HEK293T (cell line): ENCODE measurements around the gene NECTIN4.

Experiments used
- CTCF ChIA-PET: fragments of 350-600 bp; formaldehyde crosslinking; extraction: SDS; loops from one replicate; lab custom pipeline; 2021; ENCODE audit warnings: antibody characterized with exemption, inconsistent platforms; lab: Yijun Ruan, JAX
- POLR2A ChIA-PET: fragments of 350-600 bp; formaldehyde crosslinking; extraction: SDS; loops from one replicate; lab custom pipeline; 2020; ENCODE audit warnings: antibody characterized with exemption, inconsistent platforms; lab: Yijun Ruan, JAX
- DNase-seq: peaks from one replicate; pipeline ENCODE4 v3.0.0; 2012; ENCODE audit warnings: mixed read lengths; ENCODE audit errors: extremely low spot score
- ARNT ChIP-seq: fragments of 450-650 bp; IDR thresholded peaks from 2 replicates; pipeline ENCODE4 v1.6.1; 2017; ENCODE audit warnings: mild to moderate bottlenecking
- BHLHE40 ChIP-seq: fragments of 450-650 bp; IDR thresholded peaks from 2 replicates; pipeline ENCODE4 v1.6.1; 2016; ENCODE audit warnings: mild to moderate bottlenecking, moderate library complexity, borderline replicate concordance
- CTBP1 ChIP-seq: fragments of 450-650 bp; IDR thresholded peaks from 2 replicates; pipeline ENCODE4 v1.6.1; 2016; ENCODE audit warnings: borderline replicate concordance
- ELF4 ChIP-seq: fragments of 450-650 bp; IDR thresholded peaks from 2 replicates; pipeline ENCODE4 v1.6.1; 2017; ENCODE audit warnings: antibody characterized with exemption
- FOXA1 ChIP-seq: fragments of 450-650 bp; IDR thresholded peaks from 2 replicates; pipeline ENCODE4 v1.6.1; 2016; ENCODE audit warnings: mild to moderate bottlenecking
- FOXK2 ChIP-seq: fragments of 450-650 bp; IDR thresholded peaks from 2 replicates; pipeline ENCODE4 v1.6.1; 2016; ENCODE audit warnings: mild to moderate bottlenecking
- FOXM1 ChIP-seq: fragments of 450-650 bp; IDR thresholded peaks from 2 replicates; pipeline ENCODE4 v1.6.1; 2017; ENCODE audit warnings: mild to moderate bottlenecking, borderline replicate concordance
- HDGF ChIP-seq: fragments of 450-650 bp; IDR thresholded peaks from 2 replicates; pipeline ENCODE4 v1.6.1; 2017; ENCODE audit warnings: antibody characterized with exemption, borderline replicate concordance
- L3MBTL2 ChIP-seq: fragments of 450-650 bp; conservative IDR thresholded peaks from 2 replicates; pipeline ENCODE4 v1.6.1; 2016; ENCODE audit warnings: mild to moderate bottlenecking
- LEF1 ChIP-seq: fragments of 450-650 bp; IDR thresholded peaks from 2 replicates; pipeline ENCODE4 v1.6.1; 2017; ENCODE audit warnings: mild to moderate bottlenecking, borderline replicate concordance
- NFRKB ChIP-seq: fragments of 450-650 bp; IDR thresholded peaks from 2 replicates; pipeline ENCODE4 v1.6.1; 2016; ENCODE audit warnings: mild to moderate bottlenecking, moderate library complexity
- SP1 ChIP-seq: fragments of 450-650 bp; IDR thresholded peaks from 2 replicates; pipeline ENCODE4 v1.6.1; 2017
- SUZ12 ChIP-seq: fragments of 450-650 bp; IDR thresholded peaks from 2 replicates; pipeline ENCODE4 v1.6.1; 2016; ENCODE audit warnings: mild to moderate bottlenecking
- TARDBP ChIP-seq: fragments of 450-650 bp; IDR thresholded peaks from 2 replicates; pipeline ENCODE4 v1.6.1; 2016
- ZNF384 ChIP-seq: fragments of 450-650 bp; IDR thresholded peaks from 2 replicates; pipeline ENCODE4 v1.6.1; 2016
- TF ChIP-seq, protein P1 (sequence below): fragments of 450-650 bp; IDR thresholded peaks from 2 replicates; pipeline ENCODE4 v1.6.1; 2016

NECTIN4 gene

DNA sequence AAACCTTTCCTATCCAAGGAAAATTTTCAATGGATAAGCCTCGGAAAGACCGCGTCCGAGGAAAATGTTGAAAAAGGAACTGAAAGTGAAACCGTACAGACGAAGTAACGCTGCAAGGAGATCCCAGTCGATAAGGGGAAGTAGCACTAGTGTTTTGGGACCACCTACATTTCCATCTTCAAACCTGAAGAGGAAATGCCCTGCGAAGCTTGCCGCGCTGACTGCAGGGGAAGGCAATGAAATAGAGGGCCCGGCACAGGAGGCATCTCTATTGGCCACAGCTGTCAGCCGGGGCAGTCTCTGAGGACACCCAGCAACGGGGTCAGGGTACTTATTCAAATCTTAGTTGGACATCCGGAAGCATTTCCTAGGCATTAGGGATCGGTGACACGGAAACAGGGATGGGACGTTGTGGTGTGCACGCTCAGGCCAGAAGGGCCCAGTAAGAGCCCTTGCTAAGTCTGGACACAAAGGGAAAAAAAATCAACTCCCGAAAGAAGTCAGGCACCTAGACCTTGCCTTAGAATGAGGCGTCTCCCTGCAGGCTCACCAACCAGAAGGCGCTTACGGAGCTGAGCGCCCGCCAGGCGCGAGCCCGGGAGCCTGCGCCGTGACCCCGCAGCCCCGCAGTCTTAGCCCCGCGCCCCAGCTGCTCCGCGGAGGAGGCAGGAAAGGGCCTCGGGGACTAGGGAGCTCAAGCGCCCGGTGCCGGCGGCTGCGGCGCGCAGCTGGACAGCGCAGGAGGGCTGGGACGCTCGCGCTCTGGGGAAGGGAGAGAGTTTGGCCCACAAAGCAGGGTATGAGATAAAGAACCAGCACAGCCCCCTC is 44.2 kb downstream of the NECTIN4 start:
- POLR2A ChIA-PET, result interaction anchor here (0.6 to 3.3 kb wide), 17 partner anchors 9 to 121 kb away, joined by 3 to 32 read pairs (median 4); partner anchors contain the start of genes F11R, NECTIN4, NIT1 and PFDN2

DNA sequence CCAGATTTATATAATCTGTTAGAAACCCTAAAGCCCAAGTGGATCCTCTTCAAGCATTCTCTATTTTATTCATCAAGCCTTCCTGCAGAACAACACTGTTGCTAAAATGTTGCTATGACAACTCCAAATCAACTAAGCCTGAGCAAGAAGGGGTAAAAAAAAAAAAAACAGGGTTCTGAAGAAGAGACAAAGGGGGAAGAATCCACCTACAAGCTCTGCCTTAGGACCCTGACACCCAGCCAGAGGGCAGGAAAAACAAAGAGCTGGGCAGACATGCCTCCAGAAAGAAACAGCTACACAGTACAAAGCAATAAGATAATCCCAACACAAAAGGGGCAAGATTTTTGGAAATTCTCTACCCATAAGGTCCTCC is 44.8 kb downstream of the NECTIN4 start:
- no peak for TF ChIP-seq SUZ12
- TF ChIP-seq TARDBP, result no peak
- no peak for TF ChIP-seq BHLHE40
- no peak for TF ChIP-seq L3MBTL2
- TF ChIP-seq FOXA1, result no peak
- TF ChIP-seq ARNT, result no peak
- no peak for TF ChIP-seq NFRKB
- no peak for TF ChIP-seq LEF1
- TF ChIP-seq SP1, result no peak
- no peak for TF ChIP-seq FOXM1
- TF ChIP-seq FOXK2, result no peak
- TF ChIP-seq CTBP1, result no peak
- no peak for TF ChIP-seq ZNF384
- no peak for TF ChIP-seq HDGF
- DNase-seq, result no peak
- POLR2A ChIA-PET, result interaction anchor here (0.6 to 3.3 kb wide), 6 partner anchors 11 to 89 kb away, joined by 3 to 32 read pairs (median 6); partner anchors contain the start of gene F11R
- CTCF ChIA-PET, result interaction anchor here (0.9 kb wide), 1 partner anchor 24 kb away, joined by 3 read pairs; no protein-coding TSS in a partner anchor

More for the DNA sequence above, 44.2 kb downstream of the NECTIN4 start:
- TF ChIP-seq BHLHE40, result no peak
- no peak for TF ChIP-seq CTBP1
- TF ChIP-seq L3MBTL2, result peak; percentile 65; the same call in 1 of the 2 replicates
- TF ChIP-seq FOXA1, result no peak
- TF ChIP-seq, protein P1, sequence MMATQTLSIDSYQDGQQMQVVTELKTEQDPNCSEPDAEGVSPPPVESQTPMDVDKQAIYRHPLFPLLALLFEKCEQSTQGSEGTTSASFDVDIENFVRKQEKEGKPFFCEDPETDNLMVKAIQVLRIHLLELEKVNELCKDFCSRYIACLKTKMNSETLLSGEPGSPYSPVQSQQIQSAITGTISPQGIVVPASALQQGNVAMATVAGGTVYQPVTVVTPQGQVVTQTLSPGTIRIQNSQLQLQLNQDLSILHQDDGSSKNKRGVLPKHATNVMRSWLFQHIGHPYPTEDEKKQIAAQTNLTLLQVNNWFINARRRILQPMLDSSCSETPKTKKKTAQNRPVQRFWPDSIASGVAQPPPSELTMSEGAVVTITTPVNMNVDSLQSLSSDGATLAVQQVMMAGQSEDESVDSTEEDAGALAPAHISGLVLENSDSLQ, result peak; percentile 62; the same call in 1 of the 2 replicates
- CTCF ChIA-PET, result interaction anchor here (0.9 to 1.2 kb wide), 2 partner anchors 25 to 121 kb away, joined by 3 read pairs; partner anchors contain the start of gene PPOX
- peak; percentile 74 for DNase-seq

DNA sequence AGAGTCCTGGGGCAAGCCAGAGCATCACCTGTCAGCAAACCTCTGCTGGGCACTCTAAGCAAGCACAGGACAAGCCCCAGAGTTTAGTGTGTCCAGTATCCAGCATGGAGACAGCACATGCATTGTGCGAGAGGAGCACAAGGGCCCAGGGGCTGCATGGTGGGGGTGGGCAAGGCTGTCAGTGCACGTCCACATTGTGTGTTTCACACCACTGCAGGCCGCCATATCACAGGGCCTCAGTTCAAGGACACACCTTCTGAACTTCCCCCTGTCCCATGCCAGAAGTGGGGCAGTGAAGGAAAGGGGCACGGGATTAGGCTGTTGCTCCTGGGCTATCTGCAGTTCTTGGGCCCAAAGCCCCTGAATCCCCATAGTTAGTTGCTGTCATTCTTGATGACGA is 49.8 kb downstream of the NECTIN4 start:
- no peak for TF ChIP-seq TARDBP
- DNase-seq, result no peak
- ChIA-PET POLR2A (no interaction called here), CTCF (no interaction called here)

DNA sequence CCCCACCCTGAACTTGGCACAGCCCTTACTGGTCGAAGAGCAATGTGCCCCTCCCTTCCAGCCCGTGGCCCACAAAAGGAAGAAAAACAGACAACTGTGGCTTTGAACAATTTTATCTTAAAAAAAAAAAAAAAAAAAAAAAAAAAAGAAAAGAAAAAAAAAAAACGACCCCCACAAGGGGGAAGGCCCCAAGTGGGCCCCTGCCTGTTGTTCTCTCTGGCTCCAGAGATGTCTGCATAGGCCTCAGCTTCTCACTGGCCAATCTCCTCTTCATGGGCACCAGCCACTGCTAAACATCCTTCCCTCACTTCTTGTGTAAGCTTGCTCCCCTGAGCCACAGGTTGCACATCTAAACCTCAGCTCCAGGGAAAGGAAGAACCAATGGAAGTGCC is 50.2 kb downstream of the NECTIN4 start:
- ChIA-PET POLR2A (no interaction called here), CTCF (no interaction called here)
- TF ChIP-seq FOXK2 (no peak), ELF4 (no peak), LEF1 (no peak), TARDBP (no peak), HDGF (no peak), FOXM1 (no peak)
- no peak for DNase-seq

DNA sequence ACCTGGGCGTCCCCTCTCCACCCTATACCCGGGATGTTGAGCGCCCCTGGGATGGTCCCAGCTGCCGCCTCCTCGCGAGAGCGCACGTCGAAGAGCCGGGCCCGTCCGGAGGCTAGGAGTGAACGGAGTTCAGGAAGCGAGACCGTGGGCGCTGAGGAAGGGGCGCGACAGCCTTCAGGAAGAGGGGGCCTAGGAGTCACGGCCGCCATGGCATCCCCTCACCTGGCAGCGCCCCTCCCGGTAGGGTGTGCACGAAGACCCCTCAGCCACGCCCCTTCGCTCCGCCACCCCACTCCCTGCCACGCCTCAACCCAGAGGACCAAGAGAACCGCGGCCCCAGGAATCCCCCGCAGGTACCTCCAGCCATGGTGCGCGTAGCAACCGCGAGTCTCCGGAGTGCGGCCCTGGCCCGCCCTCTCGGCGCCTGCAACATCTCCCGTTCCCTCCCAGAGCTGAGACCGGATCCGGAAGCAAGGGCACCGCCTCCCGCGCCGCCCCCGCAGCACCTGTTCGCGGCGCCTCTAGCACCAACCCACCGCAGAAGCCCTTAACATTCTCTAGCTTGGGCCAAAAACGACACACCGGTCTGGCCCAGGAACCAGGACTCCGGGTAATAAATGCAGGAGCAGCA is 50.7 kb downstream of the NECTIN4 start, which contains the start of gene TSTD1:
Gene TSTD1 (minus strand): TSS at position 442 of the 631 bp plus-strand sequence. CDS start 75 bp downstream, at position 367.
- no peak for TF ChIP-seq SP1
- POLR2A ChIA-PET, result interaction anchor here (0.7 kb wide), 1 partner anchor 17 kb away, joined by 3 read pairs; no protein-coding TSS in a partner anchor
- CTCF ChIA-PET, result no interaction called here
- DNase-seq, result no peak

DNA sequence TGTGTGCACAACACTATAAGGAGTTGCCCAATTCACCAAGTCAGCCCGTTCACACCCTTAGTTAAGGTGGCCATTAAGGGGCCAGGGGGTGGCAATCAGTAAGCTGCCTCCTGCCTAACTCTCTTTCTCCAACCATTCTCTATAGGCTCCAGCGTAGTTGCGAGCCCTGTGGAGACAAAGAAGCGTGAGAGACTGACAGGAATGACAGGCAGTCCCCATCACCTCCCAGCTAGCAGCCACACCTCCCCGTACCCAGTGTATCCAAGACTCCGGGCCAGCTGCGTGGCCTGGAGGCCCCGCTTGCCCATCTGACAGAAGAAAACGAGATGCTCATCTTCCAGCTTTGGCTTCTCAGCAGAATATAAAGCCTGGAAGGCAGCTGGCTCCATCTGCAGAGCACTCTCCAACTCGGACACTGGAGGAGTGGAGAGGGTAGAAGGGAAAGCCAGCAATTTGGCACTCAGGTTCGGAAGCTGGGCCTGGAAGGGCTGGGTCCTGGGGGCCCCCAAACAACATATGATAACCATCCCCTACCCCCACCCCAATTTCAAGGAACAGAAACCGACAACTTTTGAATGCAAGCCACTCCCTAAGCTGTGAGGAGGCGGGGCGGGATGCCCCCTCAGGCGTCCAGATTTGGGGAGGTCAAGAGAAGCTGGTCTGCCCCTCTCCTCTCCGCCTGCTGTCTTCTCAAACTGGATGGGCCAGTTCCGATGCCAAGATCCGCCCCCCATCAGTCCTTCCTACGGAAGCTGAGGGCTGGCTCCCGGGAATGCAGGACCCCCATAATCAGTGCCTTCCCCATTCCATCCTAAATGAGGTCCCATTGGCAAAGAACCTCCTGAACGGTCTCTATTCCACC is 51.5 kb downstream of the NECTIN4 start:
- TF ChIP-seq, protein P1, result no peak
- TF ChIP-seq NFRKB, result no peak
- TF ChIP-seq FOXA1, result no peak
- no peak for TF ChIP-seq ARNT
- no peak for TF ChIP-seq FOXM1
- TF ChIP-seq SP1, result no peak
- CTCF ChIA-PET, result no interaction called here
- no peak for DNase-seq
- POLR2A ChIA-PET, result interaction anchor here (0.7 kb wide), 1 partner anchor 16 kb away, joined by 3 read pairs; no protein-coding TSS in a partner anchor
